GM12891 (cell line): Measurements from ENCODE around the gene RGS19.

Experiments
- POLR2A ChIP-seq: IDR thresholded peaks from 2 replicates; pipeline ENCODE4 v1.6.1; 2011; ENCODE audit warnings: low read depth, low read length, control low read depth
- POLR2AphosphoS5 ChIP-seq: IDR thresholded peaks from 2 replicates; pipeline ENCODE4 v1.6.1; 2011; ENCODE audit warnings: low read depth, low read length, control low read depth
- SPI1 ChIP-seq: IDR thresholded peaks from 2 replicates; pipeline ENCODE4 v1.6.1; 2011; ENCODE audit warnings: low read depth, low read length, control low read depth
- TAF1 ChIP-seq: IDR thresholded peaks from 2 replicates; pipeline ENCODE4 v1.6.1; 2011; ENCODE audit warnings: low read depth, low read length, control low read depth

GRCh38 chr20:64108731-64109681, 29.7 kb upstream of the RGS19 start:
- TF ChIP-seq POLR2AphosphoS5 (no peak), POLR2A (no peak), SPI1 (no peak), TAF1 (no peak)
